CD4-positive, alpha-beta memory T cell (primary cell): ENCODE data around the gene NCBP2L. TPM values are rescaled to one million over a fixed set of nuclear protein-coding genes. Genes with fewer than 3 reads are reported as not detected.

Experiments used
- CTCF ChIA-PET: fragments of 350-600 bp; sonication (Branson Sonifier 250); formaldehyde crosslinking; loops from one replicate; lab custom pipeline; 2021; ENCODE audit warnings: inconsistent platforms; ENCODE audit not compliant: partially characterized antibody; lab: Charles Lee
- POLR2A ChIA-PET: fragments of 350-600 bp; sonication (Branson Sonifier 250); formaldehyde crosslinking; loops from one replicate; lab custom pipeline; 2021; ENCODE audit not compliant: partially characterized antibody; lab: Charles Lee
- DNase-seq, 5 donors: peaks; one replicate each; pipeline versions ENCODE4 v3.0.0 to v3.0.0-alpha.2; 2020 to 2022; ENCODE audit warnings: mixed read lengths in 1 of 5
- H3K27ac ChIP-seq: one replicate; pipeline ENCODE4 v1.7.0; 2013; ENCODE audit warnings: low read depth, low read length
- H3K27me3 ChIP-seq: 2 replicates; pipeline ENCODE4 v1.7.0; 2013; ENCODE audit warnings: mild to moderate bottlenecking, low read length, moderate library complexity; ENCODE audit not compliant: insufficient read depth
- H3K36me3 ChIP-seq: 2 replicates; pipeline ENCODE4 v1.7.0; 2013; ENCODE audit warnings: mild to moderate bottlenecking, low read length, moderate library complexity; ENCODE audit not compliant: insufficient read depth
- H3K4me1 ChIP-seq: 2 replicates; pipeline ENCODE4 v1.7.0; 2013; ENCODE audit warnings: mild to moderate bottlenecking, low read length, moderate library complexity; ENCODE audit not compliant: insufficient read depth
- H3K4me3 ChIP-seq, 2 donors: one replicate each; pipeline ENCODE4 v1.7.0; 2013; ENCODE audit warnings: low read length in 2 of 2, mild to moderate bottlenecking in 1 of 2
- H3K9me3 ChIP-seq, 2 donors: one replicate each; pipeline ENCODE4 v1.7.0; 2013; ENCODE audit warnings: low read length in 2 of 2, control low read depth in 1 of 2; ENCODE audit not compliant: control insufficient read depth in 1 of 2
- H3K27ac Mint-ChIP-seq, 7 donors: one replicate each; pipeline ENCODE4 v1.8.0; 2020 to 2021; ENCODE audit warnings: mixed read lengths in 7 of 7, mild to moderate bottlenecking in 6 of 7, inconsistent platforms in 3 of 7, moderate library complexity in 3 of 7
- H3K27me3 Mint-ChIP-seq, 2 donors: one replicate each; pipeline ENCODE4 v1.8.0; 2020 to 2021; ENCODE audit warnings: mixed read lengths in 2 of 2
- H3K36me3 Mint-ChIP-seq, 2 donors: one replicate each; pipeline ENCODE4 v1.8.0; 2020 to 2021; ENCODE audit warnings: mixed read lengths in 2 of 2, inconsistent platforms in 1 of 2, mild to moderate bottlenecking in 1 of 2
- H3K4me1 Mint-ChIP-seq, 4 donors: one replicate each; pipeline ENCODE4 v1.8.0; 2020 to 2021; ENCODE audit warnings: mixed read lengths in 4 of 4, mild to moderate bottlenecking in 1 of 4
- H3K4me3 Mint-ChIP-seq, 8 donors: one replicate each; pipeline ENCODE4 v1.8.0; 2020 to 2021; ENCODE audit warnings: mixed read lengths in 8 of 8, mild to moderate bottlenecking in 7 of 8, moderate library complexity in 6 of 8, inconsistent platforms in 3 of 8
- H3K9me3 Mint-ChIP-seq, 8 donors: one replicate each; pipeline ENCODE4 v1.8.0; 2020 to 2021; ENCODE audit warnings: mixed read lengths in 8 of 8, mild to moderate bottlenecking in 5 of 8, inconsistent platforms in 3 of 8, moderate library complexity in 1 of 8
- intact Hi-C: fragments of 100-400 bp; cut with micrococcal nuclease; formaldehyde crosslinking; loops from one replicate; pipeline ENCODE4 v1.15.1; 2023
- polyA plus RNA-seq, 2 donors: library from polyadenylated mRNA; unstranded; fragments of 300-500 nt; fragmentation: Illumina TruSeq; gene quantifications; one replicate each; pipeline ENCODE4 v1.2.3, GENCODE V29; 2021
- total RNA-seq, 2 experiments: library from RNA; stranded (reverse); gene quantifications; one replicate each; pipeline ENCODE4 v1.2.3, GENCODE V29; 2021

NCBP2L gene
- total and polyA plus RNA-seq, 4 experiments from 2014 or later, result not detected

- Mint-ChIP-seq H3K4me3 (no peak overlapping the region), H3K27ac (no peak overlapping the region), H3K9me3 (no peaks in the 10 kb centered on the region), H3K27me3 (peaks cover 0 to 1% of the 10 kb centered on the region in 2 donors), H3K4me1 (peaks cover 17 to 40% (median 20%) of the 10 kb centered on the region in 4 donors), H3K36me3 (peaks cover 0 to 1% of the 10 kb centered on the region in 2 donors)
- no peak for DNase-seq
- ChIA-PET POLR2A (no interaction called here), CTCF (no interaction called here)
- H3K27me3 ChIP-seq, result no peaks in the 10 kb centered on the region
- H3K4me1 ChIP-seq, result peaks cover 11% of the 10 kb centered on the region
- intact Hi-C loops, result no loop called here
- no peaks in the 10 kb centered on the region for H3K9me3 ChIP-seq
- H3K27ac ChIP-seq, result no peak overlapping the region
- H3K36me3 ChIP-seq, result no peaks in the 10 kb centered on the region
- no peak overlapping the region for H3K4me3 ChIP-seq
Measured at GRCh38 chrX:107831071-107831730, 53.7 kb downstream of the NCBP2L start.

GRCh38 chrX:107834275-107835201, 57.0 kb downstream of the NCBP2L start:
- CTCF ChIA-PET, result no interaction called here

DNA sequence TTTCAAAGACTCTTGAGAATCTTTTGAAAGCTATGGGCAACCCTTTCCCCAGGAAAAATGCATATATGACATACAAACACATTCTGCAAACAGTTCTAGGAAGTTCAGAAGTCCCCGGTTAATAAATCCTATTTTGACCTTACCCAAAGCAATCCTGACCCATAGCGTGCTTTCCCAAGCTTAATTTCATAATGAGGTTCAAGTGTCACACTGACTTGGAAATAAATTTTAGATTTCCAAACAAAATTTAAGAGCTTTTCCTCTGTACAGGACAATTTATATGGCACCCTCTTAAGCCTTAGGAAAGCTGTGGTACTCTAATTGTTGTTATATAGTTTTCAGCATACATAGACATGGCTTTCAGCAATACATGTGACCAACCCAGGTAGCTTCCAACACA, 59.4 kb downstream of the NCBP2L start:
- peaks cover 7 to 13% of the 10 kb centered on the region in 2 donors for H3K36me3 Mint-ChIP-seq
- H3K27me3 Mint-ChIP-seq, result no peaks in the 10 kb centered on the region

More at GRCh38 chrX:107834275-107835201, 57.0 kb downstream of the NCBP2L start:
- no peaks in the 10 kb centered on the region for H3K36me3 ChIP-seq
- no peaks in the 10 kb centered on the region for H3K27me3 Mint-ChIP-seq
- H3K27me3 ChIP-seq, result no peaks in the 10 kb centered on the region
- intact Hi-C loops, result no loop called here
- H3K27ac Mint-ChIP-seq, result no peak overlapping the region
- H3K4me1 Mint-ChIP-seq, result peaks cover 8 to 24% (median 10%) of the 10 kb centered on the region in 4 donors
- H3K9me3 ChIP-seq, result no peaks in the 10 kb centered on the region
- H3K4me3 Mint-ChIP-seq, result no peak overlapping the region
- no peak overlapping the region for H3K27ac ChIP-seq
- POLR2A ChIA-PET, result no interaction called here
- no peak overlapping the region for H3K4me3 ChIP-seq
- no peaks in the 10 kb centered on the region for H3K36me3 Mint-ChIP-seq
- no peaks in the 10 kb centered on the region for H3K9me3 Mint-ChIP-seq
- no peaks in the 10 kb centered on the region for H3K4me1 ChIP-seq
- DNase-seq, result no peak

GRCh38 chrX:107840971-107841370, 63.4 kb downstream of the NCBP2L start:
- POLR2A ChIA-PET, result no interaction called here
- Histone ChIP-seq H3K36me3 (no peaks in the 10 kb centered on the region), H3K4me1 (no peaks in the 10 kb centered on the region), H3K27ac (no peak overlapping the region), H3K9me3 (no peaks in the 10 kb centered on the region), H3K27me3 (no peaks in the 10 kb centered on the region), H3K4me3 (no peak overlapping the region)
- intact Hi-C loops, result no loop called here
- Mint-ChIP-seq H3K27ac (no peak overlapping the region), H3K27me3 (no peaks in the 10 kb centered on the region), H3K4me1 (peaks cover 0 to 6% (median 5%) of the 10 kb centered on the region in 4 donors), H3K36me3 (peaks cover 7 to 15% of the 10 kb centered on the region in 2 donors), H3K9me3 (no peaks in the 10 kb centered on the region), H3K4me3 (no peak overlapping the region)
- no peak for DNase-seq
- CTCF ChIA-PET, result no interaction called here

More for the DNA sequence above, 59.4 kb downstream of the NCBP2L start:
- no peaks in the 10 kb centered on the region for H3K9me3 ChIP-seq
- intact Hi-C loops, result no loop called here
- Mint-ChIP-seq H3K9me3 (no peaks in the 10 kb centered on the region), H3K4me1 (peaks cover 0 to 9% (median 6%) of the 10 kb centered on the region in 4 donors), H3K4me3 (no peak overlapping the region), H3K27ac (no peak overlapping the region)
- H3K36me3 ChIP-seq, result no peaks in the 10 kb centered on the region
- POLR2A ChIA-PET, result interaction anchor here (1.1 kb wide), 1 partner anchor 11 kb away, joined by 3 read pairs; no protein-coding TSS in a partner anchor
- DNase-seq, result no peak
- no peak overlapping the region for H3K27ac ChIP-seq
- H3K27me3 ChIP-seq, result no peaks in the 10 kb centered on the region
- CTCF ChIA-PET, result no interaction called here
- no peak overlapping the region for H3K4me3 ChIP-seq
- no peaks in the 10 kb centered on the region for H3K4me1 ChIP-seq

DNA sequence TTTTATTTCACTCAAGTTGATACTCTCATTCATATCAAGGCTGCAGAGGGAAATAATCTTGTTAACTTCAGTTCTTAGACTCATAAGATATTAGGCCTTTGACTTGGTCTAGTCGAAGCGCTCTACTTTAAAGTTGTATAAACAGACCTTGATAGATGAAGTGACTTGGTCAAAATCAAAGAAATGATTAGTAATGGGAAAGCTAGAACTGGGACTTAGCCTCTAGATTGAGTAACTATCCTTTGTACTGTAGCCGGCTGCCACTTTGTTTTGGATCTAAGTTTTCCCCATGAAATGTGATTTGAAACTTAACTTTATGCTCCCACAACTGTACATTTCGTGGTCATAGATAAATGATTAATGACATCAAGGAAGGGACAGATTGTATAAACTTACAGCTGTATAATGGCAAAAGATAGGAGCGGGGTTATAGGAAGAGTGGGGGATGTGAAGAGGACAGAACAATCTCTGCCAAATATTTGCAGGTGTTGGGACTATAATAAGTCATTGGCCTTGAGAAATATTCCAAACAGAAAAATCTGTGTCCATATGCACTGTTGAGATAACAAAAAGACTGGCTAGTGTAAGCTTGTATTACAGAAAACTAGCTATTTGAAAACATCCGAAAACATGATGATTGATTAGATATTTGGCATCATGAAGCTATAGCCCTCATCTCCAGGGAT, 65.3 kb downstream of the NCBP2L start:
- Mint-ChIP-seq H3K27ac (no peak overlapping the region), H3K9me3 (no peaks in the 10 kb centered on the region), H3K27me3 (no peaks in the 10 kb centered on the region), H3K4me1 (peaks cover 0 to 4% (median 3%) of the 10 kb centered on the region in 4 donors), H3K4me3 (peak overlapping the region in 1 of 8 donors; percentile 36), H3K36me3 (peaks cover 7 to 15% of the 10 kb centered on the region in 2 donors)
- intact Hi-C loops, result no loop called here
- no peak overlapping the region for H3K27ac ChIP-seq
- no peaks in the 10 kb centered on the region for H3K36me3 ChIP-seq
- H3K27me3 ChIP-seq, result no peaks in the 10 kb centered on the region
- H3K9me3 ChIP-seq, result no peaks in the 10 kb centered on the region
- DNase-seq, result no peak
- H3K4me1 ChIP-seq, result no peaks in the 10 kb centered on the region
- CTCF ChIA-PET, result no interaction called here
- no peak overlapping the region for H3K4me3 ChIP-seq
- POLR2A ChIA-PET, result no interaction called here

Other genes starting within 250 kb of the NCBP2L start
- 10 to 100 TPM; 56.1 to 61.3 TPM for gene PRPS1, start 149.2 kb upstream of the NCBP2L start, total RNA-seq
- 10 to 100 TPM; 53.4 to 61.9 TPM for gene PRPS1, start 149.2 kb upstream of the NCBP2L start, polyA plus RNA-seq
- gene TSC22D3, start 1.9 kb upstream of the NCBP2L start, total RNA-seq, result 100 to 1,000 TPM; 195 to 202 TPM
- 1,000 to 10,000 TPM in 1 of 2 donors, 100 to 1,000 TPM in 1; 760 to 1,424 TPM for gene TSC22D3, start 1.9 kb upstream of the NCBP2L start, polyA plus RNA-seq
- 10 to 100 TPM; 18.6 to 20.0 TPM for gene MID2, start 48.1 kb downstream of the NCBP2L start, total RNA-seq
- 10 to 100 TPM in 1 of 2 donors, 1 to 10 TPM in 1; 8.8 to 11.4 TPM for gene MID2, start 48.1 kb downstream of the NCBP2L start, polyA plus RNA-seq
- not detected for gene TEX13B, start 204.6 kb downstream of the NCBP2L start, total RNA-seq
- gene TEX13B, start 204.6 kb downstream of the NCBP2L start, polyA plus RNA-seq, result not detected